Osteoblast (primary cell): ENCODE data around the gene STAP2. TPM values are rescaled to one million over a fixed set of nuclear protein-coding genes. Genes with fewer than 3 reads are reported as not detected.

Experiments used
- DNase-seq: peaks from one replicate; pipeline ENCODE4 v3.0.0; 2011; ENCODE audit warnings: low spot score, mixed read lengths; ENCODE audit not compliant: insufficient read length; ENCODE audit errors: missing footprints
- H2AFZ ChIP-seq: 2 replicates; pipeline ENCODE4 v1.6.0; 2011; ENCODE audit warnings: mild to moderate bottlenecking, low read length
- H3K27ac ChIP-seq: 2 replicates; pipeline ENCODE4 v1.5.1; 2011; ENCODE audit warnings: mild to moderate bottlenecking, low read depth, low read length, moderate library complexity
- H3K27me3 ChIP-seq: 2 replicates; pipeline ENCODE4 v1.6.0; 2012; ENCODE audit warnings: mild to moderate bottlenecking, control low read depth, inconsistent platforms, low read length, moderate library complexity; ENCODE audit not compliant: insufficient read depth
- H3K36me3 ChIP-seq: 2 replicates; pipeline ENCODE4 v1.5.1; 2011; ENCODE audit warnings: mild to moderate bottlenecking, low read length, control low read depth, moderate library complexity; ENCODE audit not compliant: insufficient read depth
- H3K4me1 ChIP-seq: 2 replicates; pipeline ENCODE4 v1.5.1; 2011; ENCODE audit warnings: mild to moderate bottlenecking, low read length, control low read depth, moderate library complexity; ENCODE audit not compliant: insufficient read depth
- H3K4me2 ChIP-seq: 2 replicates; pipeline ENCODE4 v1.6.0; 2011; ENCODE audit warnings: mild to moderate bottlenecking, low read length; ENCODE audit not compliant: insufficient read depth
- H3K4me3 ChIP-seq: fragments of 200-600 bp; sonication (generic); 3 replicates; pipeline ENCODE4 v1.5.1; 2012; ENCODE audit warnings: mild to moderate bottlenecking, low read length, inconsistent platforms; ENCODE audit not compliant: insufficient read depth
- H3K79me2 ChIP-seq: 2 replicates; pipeline ENCODE4 v1.6.0; 2012; ENCODE audit warnings: mild to moderate bottlenecking, low read length, control low read depth, inconsistent platforms; ENCODE audit not compliant: insufficient read depth
- H3K9me3 ChIP-seq: 2 replicates; pipeline ENCODE4 v1.5.1; 2011; ENCODE audit warnings: low read depth, low read length, control low read depth
- H4K20me1 ChIP-seq: 2 replicates; pipeline ENCODE4 v1.6.0; 2012; ENCODE audit warnings: mild to moderate bottlenecking, low read length, control low read depth; ENCODE audit not compliant: insufficient read depth
- total RNA-seq: library from RNA; depleted of rRNA; stranded (reverse); fragments of >200 nt; gene quantifications from 2 replicates; pipeline ENCODE4 v1.2.3, GENCODE V29; 2012
- TF ChIP-seq, protein P1 (sequence below): IDR thresholded peaks from 2 replicates; pipeline ENCODE4 v1.5.1; 2011; ENCODE audit warnings: mild to moderate bottlenecking, low read depth, low read length, moderate library complexity; ENCODE audit errors: extremely low read depth

STAP2 gene
- total RNA-seq, 1 donor, result 2.5 TPM

DNA sequence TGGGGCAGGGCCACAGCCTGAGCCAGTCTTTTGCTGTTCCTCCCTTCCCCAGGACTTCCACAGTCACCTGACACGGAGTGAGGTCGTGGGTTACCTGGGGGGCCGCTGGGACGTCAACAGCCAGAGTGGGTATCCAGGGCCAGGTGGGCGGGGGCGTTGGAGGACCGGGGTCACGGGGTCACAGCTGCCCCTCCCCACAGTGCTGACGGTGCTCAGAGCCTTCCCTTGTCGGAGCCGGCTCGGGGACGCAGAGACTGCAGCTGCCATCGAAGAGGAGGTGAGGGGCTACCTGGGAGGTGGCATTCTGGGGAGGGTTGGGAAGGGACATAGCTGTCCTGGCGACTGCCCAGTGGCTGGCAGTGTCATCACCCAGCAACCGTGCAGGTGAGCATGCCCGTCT lies 16.3 kb upstream of the STAP2 start:
- Histone ChIP-seq H3K4me1 (no peaks in the 10 kb centered on the region), H3K4me2 (no peak overlapping the region), H3K27ac (no peak overlapping the region), H4K20me1 (peaks cover under 1% of the 10 kb centered on the region), H3K4me3 (no peak overlapping the region), H2AFZ (no peak overlapping the region), H3K9me3 (no peaks in the 10 kb centered on the region), H3K27me3 (no peaks in the 10 kb centered on the region), H3K36me3 (peaks cover 13% of the 10 kb centered on the region), H3K79me2 (no peaks in the 10 kb centered on the region)
- TF ChIP-seq, protein P1, sequence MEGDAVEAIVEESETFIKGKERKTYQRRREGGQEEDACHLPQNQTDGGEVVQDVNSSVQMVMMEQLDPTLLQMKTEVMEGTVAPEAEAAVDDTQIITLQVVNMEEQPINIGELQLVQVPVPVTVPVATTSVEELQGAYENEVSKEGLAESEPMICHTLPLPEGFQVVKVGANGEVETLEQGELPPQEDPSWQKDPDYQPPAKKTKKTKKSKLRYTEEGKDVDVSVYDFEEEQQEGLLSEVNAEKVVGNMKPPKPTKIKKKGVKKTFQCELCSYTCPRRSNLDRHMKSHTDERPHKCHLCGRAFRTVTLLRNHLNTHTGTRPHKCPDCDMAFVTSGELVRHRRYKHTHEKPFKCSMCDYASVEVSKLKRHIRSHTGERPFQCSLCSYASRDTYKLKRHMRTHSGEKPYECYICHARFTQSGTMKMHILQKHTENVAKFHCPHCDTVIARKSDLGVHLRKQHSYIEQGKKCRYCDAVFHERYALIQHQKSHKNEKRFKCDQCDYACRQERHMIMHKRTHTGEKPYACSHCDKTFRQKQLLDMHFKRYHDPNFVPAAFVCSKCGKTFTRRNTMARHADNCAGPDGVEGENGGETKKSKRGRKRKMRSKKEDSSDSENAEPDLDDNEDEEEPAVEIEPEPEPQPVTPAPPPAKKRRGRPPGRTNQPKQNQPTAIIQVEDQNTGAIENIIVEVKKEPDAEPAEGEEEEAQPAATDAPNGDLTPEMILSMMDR, result no peak
- DNase-seq, result peak; percentile 41

DNA sequence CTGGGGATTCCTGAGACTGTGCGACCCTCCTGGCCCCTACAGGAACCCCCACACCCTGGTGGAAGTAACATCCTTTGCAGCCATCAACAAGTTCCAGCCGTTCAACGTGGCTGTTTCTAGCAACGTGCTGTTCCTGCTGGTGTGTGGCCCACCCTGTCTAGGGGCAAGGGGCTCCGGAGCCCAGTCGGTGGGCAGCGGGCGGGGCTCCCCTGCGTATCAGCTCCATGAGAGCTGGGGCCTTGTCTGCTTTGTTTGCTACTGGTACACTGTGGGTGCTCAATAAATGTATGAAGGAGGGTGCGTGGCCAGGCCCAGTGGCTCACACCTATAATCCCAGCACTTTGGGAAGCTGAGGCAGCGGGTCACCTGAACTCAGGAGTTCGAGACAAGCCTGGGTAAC lies 15.7 kb upstream of the STAP2 start:
- no peaks in the 10 kb centered on the region for H3K27me3 ChIP-seq
- TF ChIP-seq, protein P1, result no peak
- H2AFZ ChIP-seq, result no peak overlapping the region
- H3K9me3 ChIP-seq, result no peaks in the 10 kb centered on the region
- H4K20me1 ChIP-seq, result no peaks in the 10 kb centered on the region
- H3K4me1 ChIP-seq, result no peaks in the 10 kb centered on the region
- H3K4me3 ChIP-seq, result no peak overlapping the region
- no peak for DNase-seq
- no peak overlapping the region for H3K27ac ChIP-seq
- H3K36me3 ChIP-seq, result peaks cover 8% of the 10 kb centered on the region
- no peak overlapping the region for H3K4me2 ChIP-seq
- no peaks in the 10 kb centered on the region for H3K79me2 ChIP-seq

DNA sequence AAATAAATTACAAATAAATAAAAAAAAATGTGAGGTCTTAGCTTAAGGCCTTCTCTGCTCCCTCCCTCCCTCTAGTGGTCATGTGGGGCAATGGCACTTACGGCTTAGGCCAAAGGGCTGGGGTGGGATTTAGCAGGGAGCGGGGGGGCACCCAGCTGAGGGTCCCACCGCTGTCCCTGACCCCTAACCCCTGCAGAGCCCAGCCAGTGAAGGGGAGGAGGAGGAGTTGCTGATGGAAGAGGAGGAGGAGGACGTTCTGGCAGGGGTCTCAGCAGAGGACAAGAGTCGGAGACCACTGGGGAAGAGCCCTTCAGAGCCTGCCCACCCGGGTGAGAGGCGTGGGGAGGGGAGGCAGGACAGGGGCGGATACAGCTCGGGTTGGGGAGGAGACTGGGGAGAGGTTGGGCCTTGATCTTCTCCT lies 14.1 kb upstream of the STAP2 start:
- H3K79me2 ChIP-seq, result no peaks in the 10 kb centered on the region
- peak; percentile 95 for DNase-seq
- H2AFZ ChIP-seq, result no peak overlapping the region
- H3K4me2 ChIP-seq, result no peak overlapping the region
- H3K27me3 ChIP-seq, result no peaks in the 10 kb centered on the region
- TF ChIP-seq, protein P1, result peak; percentile 59
- no peaks in the 10 kb centered on the region for H4K20me1 ChIP-seq
- no peak overlapping the region for H3K4me3 ChIP-seq
- no peaks in the 10 kb centered on the region for H3K9me3 ChIP-seq
- no peaks in the 10 kb centered on the region for H3K36me3 ChIP-seq
- H3K4me1 ChIP-seq, result no peaks in the 10 kb centered on the region
- no peak overlapping the region for H3K27ac ChIP-seq

DNA sequence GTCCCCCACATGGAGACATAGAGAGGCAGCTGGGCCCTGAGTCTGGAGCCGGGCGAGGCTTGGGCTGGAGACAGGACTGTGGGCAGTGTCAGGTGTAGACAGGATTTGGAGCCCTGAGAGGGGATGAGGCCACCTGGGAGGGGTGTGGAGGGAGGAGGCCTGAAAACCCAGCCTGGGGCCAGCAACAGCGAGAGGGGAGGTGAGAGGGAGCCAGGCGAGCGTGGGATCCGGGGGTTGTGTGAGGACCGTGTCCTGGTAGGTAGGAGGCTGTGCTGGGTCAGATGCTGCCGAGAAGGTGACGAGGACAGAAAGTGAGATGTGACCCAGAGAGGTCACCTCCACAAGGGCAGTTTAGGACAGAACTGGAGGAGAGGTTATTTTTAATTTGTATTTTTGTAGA lies 12.1 kb upstream of the STAP2 start:
- no peak overlapping the region for H3K27ac ChIP-seq
- no peak overlapping the region for H3K4me3 ChIP-seq
- no peak overlapping the region for H3K4me2 ChIP-seq
- no peaks in the 10 kb centered on the region for H3K4me1 ChIP-seq
- H3K27me3 ChIP-seq, result no peaks in the 10 kb centered on the region
- H4K20me1 ChIP-seq, result no peaks in the 10 kb centered on the region
- DNase-seq, result peak; percentile 54
- peaks cover 2% of the 10 kb centered on the region for H3K36me3 ChIP-seq
- H2AFZ ChIP-seq, result no peak overlapping the region
- TF ChIP-seq, protein P1, result no peak
- no peaks in the 10 kb centered on the region for H3K79me2 ChIP-seq
- H3K9me3 ChIP-seq, result no peaks in the 10 kb centered on the region
